Esophagus muscularis mucosa (tissue), 4 donors: ENCODE measurements around the gene CCDC91. TPM values are rescaled to one million over a fixed set of nuclear protein-coding genes. Genes with fewer than 3 reads are reported as not detected.

Experiments used
- DNase-seq: peaks from one replicate; pipeline ENCODE4 v3.0.0-alpha.2; 2017; ENCODE audit errors: extremely low spot score
- H3K27ac ChIP-seq, 4 donors: fragments of 200-600 bp; sonication (generic); replicated peaks in 1 of 4; 1 replicate in 3 of 4; 2 replicates in 1 of 4; pipeline ENCODE4 v1.5.1; 2016 to 2019; ENCODE audit warnings: mild to moderate bottlenecking in 1 of 4
- H3K27me3 ChIP-seq, 4 donors: fragments of 200-600 bp; sonication (generic); one replicate each; pipeline versions ENCODE4 v1.5.1 to v1.6.0; 2016 to 2019
- H3K36me3 ChIP-seq, 4 donors: fragments of 200-600 bp; sonication (generic); one replicate each; pipeline ENCODE4 v1.5.1; 2016 to 2019
- H3K4me1 ChIP-seq, 4 donors: fragments of 200-600 bp; sonication (generic); one replicate each; pipeline ENCODE4 v1.5.1; 2016 to 2019
- H3K4me3 ChIP-seq, 4 donors: fragments of 200-600 bp; sonication (generic); 1 replicate in 2 of 4; 2 replicates in 2 of 4; pipeline ENCODE4 v1.5.1; 2016 to 2019; ENCODE audit warnings: mild to moderate bottlenecking in 4 of 4, moderate library complexity in 1 of 4
- H3K9me3 ChIP-seq, 4 donors: fragments of 200-600 bp; sonication (generic); 1 replicate in 3 of 4; 2 replicates in 1 of 4; pipeline ENCODE4 v1.5.1; 2016 to 2019
- EP300 ChIP-seq: sonication (generic); formaldehyde crosslinking; IDR thresholded peaks from one replicate; pipeline ENCODE4 v1.6.1; 2017; ENCODE audit warnings: antibody characterized with exemption
- POLR2A ChIP-seq: fragments of 450-650 bp; IDR thresholded peaks from one replicate; pipeline ENCODE4 v1.6.1; 2017; ENCODE audit warnings: antibody characterized with exemption, moderate library complexity, mild to moderate bottlenecking, low read depth
- POLR2AphosphoS5 ChIP-seq, 2 donors: sonication (generic); formaldehyde crosslinking; IDR thresholded peaks; one replicate each; pipeline ENCODE4 v1.6.1; 2017; ENCODE audit warnings: antibody characterized with exemption in 2 of 2
- WGBS: methylation state at CpG from one replicate; pipeline ENCODE4 v1.1.5; 2018; 5-methylcytosine and 5-hydroxymethylcytosine counted together
- intact Hi-C: fragments of 100-400 bp; cut with DNase I; formaldehyde crosslinking; loops from one replicate; pipeline ENCODE4 v1.15.1; 2023
- total RNA-seq, 4 donors: library from RNA; depleted of rRNA; stranded (reverse); fragments of >200 nt; gene quantifications; one replicate each; pipeline versions ENCODE4 v1.1.0 to v1.2.1, GENCODE V29; 2016
- TF ChIP-seq, protein P1 (sequence below), 3 experiments: fragments of 200-600 bp in 2 of 3; fragments of 450-650 bp in 1 of 3; sonication (generic) in 2 of 3; IDR thresholded peaks; one replicate each; pipeline ENCODE4 v1.5.1; 2017 to 2019; ENCODE audit warnings: antibody characterized with exemption in 3 of 3, mild to moderate bottlenecking in 2 of 3, moderate library complexity in 1 of 3

CCDC91 gene, protein sequence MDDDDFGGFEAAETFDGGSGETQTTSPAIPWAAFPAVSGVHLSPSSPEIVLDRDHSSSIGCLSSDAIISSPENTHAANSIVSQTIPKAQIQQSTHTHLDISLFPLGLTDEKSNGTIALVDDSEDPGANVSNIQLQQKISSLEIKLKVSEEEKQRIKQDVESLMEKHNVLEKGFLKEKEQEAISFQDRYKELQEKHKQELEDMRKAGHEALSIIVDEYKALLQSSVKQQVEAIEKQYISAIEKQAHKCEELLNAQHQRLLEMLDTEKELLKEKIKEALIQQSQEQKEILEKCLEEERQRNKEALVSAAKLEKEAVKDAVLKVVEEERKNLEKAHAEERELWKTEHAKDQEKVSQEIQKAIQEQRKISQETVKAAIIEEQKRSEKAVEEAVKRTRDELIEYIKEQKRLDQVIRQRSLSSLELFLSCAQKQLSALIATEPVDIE
- 10 to 100 TPM; 51.1 to 76.4 (median 59.0) TPM for total RNA-seq

GRCh38 chr12:28190321-28191050 is at the start of gene CCDC91:
Gene CCDC91 (plus strand): TSS chr12:28190456. CDS start chr12:28257216, 66,760 bp downstream.
- Histone ChIP-seq H3K4me3 (peak within 1 kb of the TSS; percentile 76 to 98 (median 90)), H3K4me1 (peaks cover 11 to 19% (median 17%) of the 10 kb centered on the region in 4 donors), H3K27ac (peak within 1 kb of the TSS; percentile 96 to 100 (median 98)), H3K9me3 (no peaks in the 10 kb centered on the region), H3K36me3 (peaks cover 0 to 7% (median 0%) of the 10 kb centered on the region in 4 donors), H3K27me3 (no peaks in the 10 kb centered on the region)
- intact Hi-C loops = loop anchor here (5.0 kb wide), 1 partner anchor 37 kb away; no protein-coding TSS in a partner anchor
- TF ChIP-seq, protein P1, sequence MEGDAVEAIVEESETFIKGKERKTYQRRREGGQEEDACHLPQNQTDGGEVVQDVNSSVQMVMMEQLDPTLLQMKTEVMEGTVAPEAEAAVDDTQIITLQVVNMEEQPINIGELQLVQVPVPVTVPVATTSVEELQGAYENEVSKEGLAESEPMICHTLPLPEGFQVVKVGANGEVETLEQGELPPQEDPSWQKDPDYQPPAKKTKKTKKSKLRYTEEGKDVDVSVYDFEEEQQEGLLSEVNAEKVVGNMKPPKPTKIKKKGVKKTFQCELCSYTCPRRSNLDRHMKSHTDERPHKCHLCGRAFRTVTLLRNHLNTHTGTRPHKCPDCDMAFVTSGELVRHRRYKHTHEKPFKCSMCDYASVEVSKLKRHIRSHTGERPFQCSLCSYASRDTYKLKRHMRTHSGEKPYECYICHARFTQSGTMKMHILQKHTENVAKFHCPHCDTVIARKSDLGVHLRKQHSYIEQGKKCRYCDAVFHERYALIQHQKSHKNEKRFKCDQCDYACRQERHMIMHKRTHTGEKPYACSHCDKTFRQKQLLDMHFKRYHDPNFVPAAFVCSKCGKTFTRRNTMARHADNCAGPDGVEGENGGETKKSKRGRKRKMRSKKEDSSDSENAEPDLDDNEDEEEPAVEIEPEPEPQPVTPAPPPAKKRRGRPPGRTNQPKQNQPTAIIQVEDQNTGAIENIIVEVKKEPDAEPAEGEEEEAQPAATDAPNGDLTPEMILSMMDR (IDR thresholded peaks at IDR 0.05) = no peak
- TF ChIP-seq POLR2AphosphoS5 (IDR thresholded peaks at IDR 0.05) (peak; percentile 77 to 85), POLR2A (no peak), EP300 (peak; percentile 36)
- WGBS = 0% methylated on average over 5 of the region's 72 CpGs
- DNase-seq = peak; percentile 96

- Histone ChIP-seq H3K27me3 (no peaks in the 10 kb centered on the region), H3K36me3 (no peaks in the 10 kb centered on the region), H3K4me3 (no peak overlapping the region), H3K9me3 (no peaks in the 10 kb centered on the region), H3K27ac (no peak overlapping the region), H3K4me1 (no peaks in the 10 kb centered on the region)
- TF ChIP-seq, protein P1 (IDR thresholded peaks at IDR 0.05) = no peak
- TF ChIP-seq EP300 (no peak), POLR2A (no peak)
- intact Hi-C loops = no loop called here
- DNase-seq = no peak
- WGBS = 91% methylated on average over 8 of the region's 8 CpGs
Observed at GRCh38 chr12:28144059-28144458, 46.2 kb upstream of the CCDC91 start.

DNA sequence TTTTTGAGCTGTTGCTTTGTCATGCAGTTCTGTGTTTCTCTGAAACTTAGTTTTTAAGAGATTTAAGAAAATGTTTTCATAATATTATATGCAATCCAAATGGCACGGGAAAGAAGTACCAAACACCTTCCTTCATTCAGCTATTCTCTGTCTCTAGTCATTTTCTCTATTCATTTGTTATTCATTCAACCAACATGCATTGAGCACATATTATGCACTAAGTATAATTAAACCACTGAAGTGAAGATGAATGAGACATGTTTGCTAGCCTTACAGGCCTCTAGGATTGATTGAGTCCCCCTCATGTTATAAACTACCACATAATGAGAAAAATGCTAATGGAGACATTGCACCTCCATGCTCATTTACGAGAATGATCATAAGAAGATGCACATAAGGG is 45.7 kb upstream of the CCDC91 start:
- TF ChIP-seq POLR2AphosphoS5 (IDR thresholded peaks at IDR 0.05) (no peak), POLR2A (no peak), EP300 (no peak)
- TF ChIP-seq, protein P1 (IDR thresholded peaks at IDR 0.05) = no peak
- no peak for DNase-seq
- 93% methylated on average over 2 of the region's 2 CpGs for WGBS
- H3K27ac ChIP-seq = no peak overlapping the region
- no peaks in the 10 kb centered on the region for H3K4me1 ChIP-seq
- no peaks in the 10 kb centered on the region for H3K27me3 ChIP-seq
- H3K36me3 ChIP-seq = no peaks in the 10 kb centered on the region
- no peak overlapping the region for H3K4me3 ChIP-seq
- intact Hi-C loops = no loop called here
- no peaks in the 10 kb centered on the region for H3K9me3 ChIP-seq

- intact Hi-C loops = no loop called here
Observed at GRCh38 chr12:28145216-28145615, 45.0 kb upstream of the CCDC91 start.

More at GRCh38 chr12:28145216-28145615, 45.0 kb upstream of the CCDC91 start:
- Histone ChIP-seq H3K27ac (no peak overlapping the region), H3K27me3 (no peaks in the 10 kb centered on the region), H3K4me1 (no peaks in the 10 kb centered on the region), H3K9me3 (no peaks in the 10 kb centered on the region), H3K36me3 (no peaks in the 10 kb centered on the region), H3K4me3 (no peak overlapping the region)
- 80% methylated on average over 4 of the region's 4 CpGs for WGBS
- TF ChIP-seq EP300 (no peak), POLR2A (no peak), POLR2AphosphoS5 (IDR thresholded peaks at IDR 0.05) (no peak)
- TF ChIP-seq, protein P1 (IDR thresholded peaks at IDR 0.05) = no peak
- DNase-seq = no peak
